GM19043 (cell line): ENCODE data around the gene ABCB8.

Experiments used
- ATAC-seq: cut with Tn5 transposase; IDR thresholded peaks from one replicate; pipeline ENCODE4 v1.9.1; 2021; ENCODE audit warnings: low read depth; ENCODE audit not compliant: unreplicated experiment

Gene ABCB8

DNA sequence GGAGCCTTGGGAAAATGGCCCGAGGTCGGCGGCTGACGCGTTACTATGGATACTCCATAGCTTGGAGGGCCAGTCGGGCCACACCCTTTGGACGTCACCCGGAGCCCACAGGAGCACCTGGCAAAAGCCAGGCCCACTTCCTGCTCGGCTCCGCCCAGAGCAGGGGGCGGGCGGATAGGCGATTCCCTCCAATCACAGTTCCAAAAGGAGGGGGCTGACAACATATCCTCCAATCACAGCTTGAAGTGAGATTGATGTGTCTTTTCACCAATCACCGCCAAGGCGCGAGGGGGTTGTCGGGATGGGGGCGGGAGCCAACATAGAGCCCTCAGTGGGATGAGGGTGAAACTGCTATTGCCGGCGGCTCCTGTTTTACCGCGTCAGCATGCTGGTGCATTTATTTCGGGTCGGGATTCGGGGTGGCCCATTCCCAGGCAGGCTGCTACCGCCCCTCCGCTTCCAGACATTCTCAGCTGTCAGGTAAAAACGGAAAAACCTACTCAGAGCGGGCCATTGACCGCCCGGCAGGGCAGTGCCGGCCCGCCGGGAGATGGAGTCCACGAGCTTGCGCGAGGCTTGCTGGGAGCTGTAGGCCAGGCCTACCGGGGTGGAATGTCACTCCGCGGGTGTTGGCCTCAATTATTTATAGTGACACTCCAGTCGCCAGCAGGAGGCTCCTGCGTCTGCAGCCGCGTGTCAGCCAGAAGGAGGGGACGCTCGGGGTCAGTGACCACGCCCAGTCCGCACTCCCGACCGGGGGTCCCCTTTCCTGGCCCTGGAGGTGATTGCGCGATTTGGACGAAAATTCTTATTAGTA is at the start of gene ABCB8:
Gene ABCB8, plus strand, starts transcription at position 320 of the 817 bp plus-strand sequence. Its CDS starts 66 bp downstream, at position 386.
- peak; percentile 93 for ATAC-seq

DNA sequence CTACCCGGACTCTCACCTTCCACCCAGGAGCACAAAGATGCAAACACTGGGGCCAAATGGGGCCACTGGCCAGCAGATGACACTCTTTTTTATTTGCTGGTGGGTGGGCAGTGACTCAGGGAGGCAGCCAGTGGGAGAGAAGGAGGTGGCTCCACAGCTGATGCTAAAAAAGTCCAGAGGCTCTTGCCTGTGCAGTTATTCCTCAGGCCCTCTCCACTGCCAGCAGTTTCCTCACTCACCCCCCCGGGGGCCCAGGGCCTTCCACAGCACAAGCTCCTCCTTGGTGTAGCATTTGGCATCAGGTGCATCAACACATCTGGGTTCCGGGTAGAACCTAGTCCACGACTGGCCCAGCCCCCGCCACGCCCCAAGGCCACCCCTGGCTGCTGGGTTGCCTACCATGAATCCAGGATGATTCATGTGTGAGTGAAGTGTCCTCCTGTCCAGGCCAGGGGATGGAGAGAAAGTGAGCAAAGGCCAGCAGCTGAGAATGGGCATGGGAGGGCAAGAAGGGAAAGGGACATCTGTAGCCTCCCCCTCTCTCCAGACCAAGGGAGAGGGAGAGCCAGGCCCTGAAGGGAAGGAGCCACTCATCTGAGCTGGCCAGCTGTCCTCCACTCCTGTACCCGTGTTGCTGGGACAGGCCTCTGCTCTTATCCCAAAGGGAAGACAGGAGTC is 48.4 kb upstream of the ABCB8 start:
- no peak for ATAC-seq

DNA sequence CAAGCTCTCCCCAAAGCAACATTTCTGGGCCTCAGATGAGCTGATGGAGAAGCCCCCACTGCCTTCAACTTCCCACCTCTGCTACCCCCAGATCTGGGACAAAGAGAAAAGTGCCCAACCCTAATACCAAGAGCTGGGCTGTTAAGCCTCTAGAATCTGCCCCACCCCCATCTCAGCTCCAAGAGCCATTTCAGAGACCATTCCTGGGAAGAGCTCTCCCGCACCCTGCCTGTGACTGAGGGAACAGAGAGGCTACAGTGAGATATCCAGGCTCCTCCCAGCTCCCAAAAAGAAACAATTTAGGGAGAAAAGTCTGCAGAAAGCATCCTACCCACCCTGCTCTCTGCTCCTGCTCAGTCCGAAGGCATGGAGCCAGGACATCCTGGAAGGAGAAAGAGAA is 47.6 kb upstream of the ABCB8 start:
- ATAC-seq, result no peak

DNA sequence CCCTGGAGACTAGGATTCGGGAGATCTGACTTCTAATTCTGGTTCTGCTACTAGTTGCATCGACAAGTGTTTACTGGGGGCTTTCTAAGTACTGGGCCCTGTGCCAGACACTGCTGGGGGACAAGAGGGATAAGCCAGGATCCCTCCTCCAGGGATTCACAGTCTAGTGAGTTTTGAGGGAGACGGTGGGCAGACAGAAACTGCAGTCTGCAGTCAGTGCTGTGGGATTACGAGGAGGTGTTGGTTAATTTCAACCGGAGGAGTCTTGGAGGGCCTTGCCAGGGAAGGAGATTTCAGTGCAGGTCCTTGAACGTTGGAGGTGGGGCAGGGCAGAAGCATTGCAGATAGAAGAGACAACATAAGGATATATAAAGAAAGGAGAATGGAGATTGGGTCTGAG is 46.6 kb upstream of the ABCB8 start:
- no peak for ATAC-seq

DNA sequence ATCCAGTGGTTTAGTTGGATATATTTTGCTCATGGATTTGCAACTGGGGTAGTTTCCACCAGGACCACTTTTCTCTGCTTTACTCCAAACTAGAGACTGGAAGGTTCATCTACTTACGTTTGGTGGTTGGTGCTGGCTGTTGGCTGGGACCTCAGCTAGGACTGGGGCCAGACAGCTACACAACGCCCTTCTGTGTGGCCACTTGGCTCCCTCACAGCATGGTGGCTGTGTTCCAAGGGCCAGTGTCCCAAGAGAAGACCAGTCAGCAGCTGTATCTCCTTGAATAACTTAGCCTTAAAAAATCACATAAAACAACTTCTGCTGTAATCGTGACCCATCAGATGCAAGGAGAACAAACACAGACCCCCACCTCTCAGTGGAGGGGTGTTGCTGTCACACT is 45.9 kb upstream of the ABCB8 start:
- ATAC-seq, result no peak

DNA sequence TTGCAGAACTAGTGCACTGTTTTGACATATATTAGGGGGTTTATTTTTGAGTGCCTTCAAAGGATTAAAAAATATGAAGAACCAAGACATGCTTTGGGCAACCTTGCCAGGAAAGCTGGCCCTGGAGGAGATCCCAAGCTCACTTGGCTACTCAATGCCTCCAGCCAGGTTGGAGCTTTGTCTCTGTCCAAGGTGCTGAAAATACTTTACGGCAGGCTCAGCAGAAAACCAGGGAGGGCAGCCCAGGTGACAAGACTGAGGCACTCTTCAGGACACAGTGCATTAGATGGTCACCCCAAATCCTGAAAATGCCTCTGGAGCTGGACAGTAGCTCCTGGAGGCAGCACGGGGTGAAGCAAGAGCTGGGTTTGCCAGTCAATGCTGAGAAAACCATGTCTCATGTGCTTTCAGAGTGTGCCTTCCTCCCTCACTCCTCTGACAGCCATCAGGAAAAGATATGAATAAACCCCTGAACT is 44.3 kb upstream of the ABCB8 start:
- ATAC-seq, result no peak

DNA sequence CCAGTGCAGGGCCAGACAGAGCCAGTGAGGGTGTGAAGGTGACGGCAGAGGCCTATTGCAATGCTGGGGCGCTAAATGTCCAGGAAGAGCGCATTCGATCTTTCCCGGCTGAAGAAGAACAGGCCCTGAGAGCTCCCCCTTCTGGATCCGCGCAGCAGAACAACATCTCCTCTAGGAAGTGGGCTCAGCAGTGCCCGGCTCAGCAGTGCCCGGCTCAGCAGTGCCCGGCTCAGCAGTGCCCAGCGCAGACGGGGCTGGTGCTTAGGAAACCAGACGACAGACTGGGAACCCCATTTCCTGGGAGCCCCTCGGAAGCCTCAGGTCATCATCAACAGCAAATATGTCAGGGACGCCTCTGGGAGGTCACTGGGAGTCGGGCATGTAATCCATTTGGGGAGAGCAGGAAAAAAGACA is 42.1 kb upstream of the ABCB8 start:
- no peak for ATAC-seq

DNA sequence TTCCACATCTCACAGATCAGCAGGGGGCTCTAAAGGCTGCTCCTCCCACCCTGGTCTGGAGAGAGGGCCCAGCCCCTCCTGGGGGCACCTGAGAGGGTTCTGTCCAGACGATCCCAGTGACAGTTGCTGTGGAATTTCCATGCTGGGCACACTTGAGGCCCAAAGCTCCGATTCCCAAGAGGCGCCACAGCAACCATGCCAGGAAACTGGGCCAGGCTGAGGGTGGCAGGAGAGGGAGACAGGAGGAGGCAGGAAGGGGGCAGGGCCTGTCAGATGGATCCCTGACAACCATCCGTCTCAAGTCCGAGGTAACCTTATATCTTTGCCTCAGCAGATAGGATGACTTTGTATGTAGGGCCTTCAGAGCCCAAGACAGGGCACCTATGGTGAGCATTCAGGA is 41.7 kb upstream of the ABCB8 start:
- ATAC-seq, result no peak

DNA sequence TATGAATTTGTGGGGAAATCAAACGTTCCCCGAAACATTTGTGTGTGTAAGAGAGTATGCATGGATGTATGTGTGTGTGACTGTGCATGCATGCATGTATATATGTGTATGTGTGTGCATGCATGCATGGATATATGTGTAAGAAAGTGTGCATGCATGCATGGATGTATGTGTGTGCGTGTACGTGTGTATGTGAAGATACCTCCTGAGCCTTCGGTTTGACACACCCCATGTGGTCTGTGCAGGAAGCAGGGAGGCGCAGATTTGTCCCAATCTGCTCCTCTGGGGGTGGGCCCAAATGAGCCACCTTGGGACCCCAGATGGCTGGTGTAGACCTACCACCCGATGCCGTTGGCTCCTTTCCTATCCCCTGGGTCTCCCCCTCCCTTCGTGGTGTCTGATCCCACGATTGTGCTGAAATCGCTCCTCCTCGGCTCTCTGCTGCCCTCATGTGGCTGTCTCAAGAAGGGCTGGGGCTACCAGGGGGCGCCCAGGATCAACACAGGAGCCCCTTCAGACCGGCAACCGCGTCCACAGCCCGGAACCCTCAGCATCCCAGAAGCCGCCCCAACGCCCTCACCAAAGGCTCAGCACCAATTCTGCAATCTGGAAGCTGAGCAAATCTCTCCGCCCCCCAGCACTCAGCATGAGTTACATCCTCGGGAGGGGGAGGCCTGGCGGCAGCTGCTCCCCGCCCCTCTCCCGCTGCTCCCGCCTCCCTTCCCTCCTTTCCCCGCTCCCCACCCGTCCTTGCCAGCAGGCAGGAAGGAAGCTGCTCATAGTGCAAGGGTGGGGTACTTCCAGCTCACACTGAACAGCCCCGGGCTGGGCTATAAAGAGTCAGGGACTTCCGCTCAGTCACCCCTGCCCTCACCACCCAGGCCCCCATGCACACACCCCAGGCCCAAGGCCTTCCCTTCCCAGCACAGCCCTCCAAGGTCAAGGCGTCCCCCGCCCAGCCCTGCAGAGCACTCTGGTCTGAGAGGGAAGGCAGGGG is 39.7 kb upstream of the ABCB8 start:
- ATAC-seq, result no peak

DNA sequence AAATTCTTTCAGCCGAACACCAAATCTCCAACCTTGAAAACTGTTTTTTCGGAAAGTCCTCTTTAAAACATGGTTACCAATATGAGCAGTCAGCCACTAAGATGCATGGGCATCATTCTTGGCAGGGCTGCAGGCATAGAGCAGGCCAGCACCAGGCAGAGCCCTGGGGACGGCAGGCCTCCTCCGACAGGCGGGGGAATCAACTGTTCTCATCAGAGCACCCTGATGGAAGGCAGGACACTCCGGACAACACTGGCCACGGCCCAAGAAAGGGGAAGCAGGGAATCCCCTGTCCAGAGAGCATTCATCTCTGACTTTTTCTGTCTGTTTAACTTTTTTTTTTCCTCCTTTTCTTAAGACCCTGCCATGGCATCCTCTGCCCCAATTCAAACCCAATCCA is 38.8 kb upstream of the ABCB8 start:
- ATAC-seq, result no peak

DNA sequence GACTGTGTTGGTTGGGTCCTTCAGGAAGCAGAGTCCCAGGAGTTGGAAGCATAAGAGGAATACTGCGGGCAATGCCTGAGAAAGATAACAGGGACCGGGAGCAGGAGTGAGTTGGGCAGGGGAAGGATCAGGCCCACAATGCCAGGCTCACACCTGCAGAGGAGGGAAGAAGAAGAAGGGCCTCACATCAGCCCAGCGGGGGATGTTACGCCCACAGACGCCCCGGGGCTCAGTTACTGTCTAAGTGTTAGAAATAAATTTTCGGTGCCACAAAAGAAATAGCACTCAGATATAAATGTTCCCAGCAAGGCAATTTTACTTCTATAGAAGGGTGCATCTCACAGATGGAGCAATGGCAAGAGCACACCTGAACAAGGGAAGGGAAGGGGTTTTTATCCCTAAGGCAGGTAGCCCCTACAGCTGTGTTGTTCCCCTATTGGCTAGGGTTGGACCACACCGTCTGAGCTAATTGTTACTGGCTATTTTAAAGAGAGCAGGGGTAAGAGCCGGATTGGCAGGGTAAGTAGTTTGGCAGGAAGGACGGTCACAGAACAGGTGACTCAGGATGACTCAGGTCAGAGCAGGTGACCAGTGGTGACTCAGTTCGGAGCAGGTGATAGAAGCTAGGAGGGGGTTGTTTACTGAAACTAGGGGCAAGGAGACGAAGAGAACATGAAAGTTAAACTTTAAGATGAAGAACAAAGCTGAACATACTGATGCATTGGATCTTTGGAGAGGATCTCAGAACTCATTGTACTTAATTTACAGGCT is 37.6 kb upstream of the ABCB8 start, which contains the start of gene NOS3:
Gene NOS3, plus strand, starts transcription at position 602 of the 771 bp plus-strand sequence. CDS start 2,787 bp downstream, outside the sequence.
- no peak for ATAC-seq

DNA sequence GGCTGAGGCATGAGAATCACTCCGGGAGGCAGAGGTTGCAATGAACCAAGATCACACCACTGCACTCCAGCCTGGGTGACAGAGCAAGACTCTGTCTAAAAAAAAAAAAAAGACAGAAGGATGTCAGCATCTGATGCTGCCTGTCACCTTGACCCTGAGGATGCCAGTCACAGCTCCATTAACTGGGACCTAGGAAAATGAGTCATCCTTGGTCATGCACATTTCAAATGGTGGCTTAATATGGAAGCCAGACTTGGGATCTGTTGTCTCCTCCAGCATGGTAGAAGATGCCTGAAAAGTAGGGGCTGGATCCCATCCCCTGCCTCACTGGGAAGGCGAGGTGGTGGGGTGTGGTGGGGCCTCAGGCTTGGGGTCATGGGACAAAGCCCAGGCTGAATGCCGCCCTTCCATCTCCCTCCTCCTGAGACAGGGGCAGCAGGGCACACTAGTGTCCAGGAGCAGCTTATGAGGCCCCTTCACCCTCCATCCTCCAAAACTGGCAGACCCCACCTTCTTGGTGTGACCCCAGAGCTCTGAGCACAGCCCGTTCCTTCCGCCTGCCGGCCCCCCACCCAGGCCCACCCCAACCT is 36.1 kb upstream of the ABCB8 start:
- ATAC-seq, result no peak

DNA sequence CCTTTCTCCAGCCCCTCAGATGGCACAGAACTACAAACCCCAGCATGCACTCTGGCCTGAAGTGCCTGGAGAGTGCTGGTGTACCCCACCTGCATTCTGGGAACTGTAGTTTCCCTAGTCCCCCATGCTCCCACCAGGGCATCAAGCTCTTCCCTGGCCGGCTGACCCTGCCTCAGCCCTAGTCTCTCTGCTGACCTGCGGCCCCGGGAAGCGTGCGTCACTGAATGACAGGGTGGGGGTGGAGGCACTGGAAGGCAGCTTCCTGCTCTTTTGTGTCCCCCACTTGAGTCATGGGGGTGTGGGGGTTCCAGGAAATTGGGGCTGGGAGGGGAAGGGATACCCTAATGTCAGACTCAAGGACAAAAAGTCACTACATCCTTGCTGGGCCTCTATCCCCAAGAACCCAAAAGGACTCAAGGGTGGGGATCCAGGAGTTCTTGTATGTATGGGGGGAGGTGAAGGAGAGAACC is 35.4 kb upstream of the ABCB8 start:
- peak; percentile 64 for ATAC-seq

DNA sequence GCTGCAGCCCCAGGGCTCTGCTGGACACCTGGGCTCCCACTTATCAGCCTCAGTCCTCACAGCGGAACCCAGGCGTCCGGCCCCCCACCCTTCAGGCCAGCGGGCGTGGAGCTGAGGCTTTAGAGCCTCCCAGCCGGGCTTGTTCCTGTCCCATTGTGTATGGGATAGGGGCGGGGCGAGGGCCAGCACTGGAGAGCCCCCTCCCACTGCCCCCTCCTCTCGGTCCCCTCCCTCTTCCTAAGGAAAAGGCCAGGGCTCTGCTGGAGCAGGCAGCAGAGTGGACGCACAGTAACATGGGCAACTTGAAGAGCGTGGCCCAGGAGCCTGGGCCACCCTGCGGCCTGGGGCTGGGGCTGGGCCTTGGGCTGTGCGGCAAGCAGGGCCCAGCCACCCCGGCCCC is 34.7 kb upstream of the ABCB8 start:
- no peak for ATAC-seq

DNA sequence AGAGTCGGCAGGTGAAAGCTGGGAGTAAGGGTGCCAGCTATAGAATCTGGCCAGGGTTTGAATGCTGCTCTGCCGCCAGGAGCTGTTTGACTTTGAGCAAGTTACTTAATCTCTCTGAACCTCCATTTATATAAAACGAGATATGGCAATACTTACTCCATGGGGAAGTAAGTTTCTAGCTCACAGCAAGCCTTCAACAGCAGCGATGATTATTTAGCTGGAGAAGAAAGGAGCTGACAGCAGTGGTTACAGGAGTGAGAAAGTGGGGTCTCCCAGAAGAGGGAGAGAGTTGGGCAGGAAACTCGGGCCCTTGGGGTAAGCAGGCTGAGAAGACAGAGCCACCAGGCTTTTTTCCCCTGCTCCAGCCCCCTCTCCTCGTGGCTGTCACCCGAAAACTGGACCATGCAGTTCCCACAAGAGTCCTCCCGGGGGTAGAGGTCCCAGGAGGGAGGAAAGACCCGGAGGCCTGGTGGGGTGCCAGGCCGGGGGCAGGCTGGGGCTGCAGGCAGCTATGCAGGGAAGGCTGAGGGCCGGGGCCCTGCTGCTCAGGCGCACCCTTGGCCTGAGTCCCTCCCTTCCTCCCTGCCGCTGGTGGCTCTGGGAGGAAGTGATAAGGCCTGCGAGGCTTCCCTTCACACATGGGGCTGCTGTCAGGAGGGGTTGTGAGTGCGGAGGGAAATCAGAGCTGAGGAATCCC is 34.0 kb upstream of the ABCB8 start:
- no peak for ATAC-seq

DNA sequence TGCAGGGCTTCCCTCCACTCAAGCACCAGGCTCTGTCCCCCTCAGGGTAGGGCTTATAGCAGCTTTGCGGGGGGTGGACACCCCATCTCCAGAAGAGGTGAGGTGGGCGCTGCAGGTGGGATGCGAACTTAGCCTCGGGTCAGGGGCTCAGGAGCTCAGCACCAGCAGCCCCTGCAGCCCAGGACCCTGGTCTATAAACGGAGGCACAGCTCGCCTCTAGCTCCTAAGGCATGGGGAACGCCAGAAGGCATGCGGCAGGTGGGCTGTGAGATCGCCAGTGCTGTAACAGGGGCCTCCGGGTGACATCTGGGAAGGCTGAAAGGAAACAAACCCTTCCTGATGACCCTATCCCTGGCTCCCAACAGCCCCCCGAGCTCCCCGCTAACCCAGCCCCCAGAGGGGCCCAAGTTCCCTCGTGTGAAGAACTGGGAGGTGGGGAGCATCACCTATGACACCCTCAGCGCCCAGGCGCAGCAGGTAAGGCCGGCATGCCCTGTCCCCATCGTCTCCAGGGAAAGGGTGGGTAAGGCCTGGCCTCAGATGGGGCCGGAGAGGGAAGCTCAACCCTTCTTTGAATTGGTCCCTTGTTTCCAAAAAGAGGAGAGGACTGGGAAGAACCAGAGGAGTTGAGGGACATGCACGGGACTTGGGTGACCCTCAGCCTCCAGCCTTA is 33.3 kb upstream of the ABCB8 start:
- no peak for ATAC-seq

DNA sequence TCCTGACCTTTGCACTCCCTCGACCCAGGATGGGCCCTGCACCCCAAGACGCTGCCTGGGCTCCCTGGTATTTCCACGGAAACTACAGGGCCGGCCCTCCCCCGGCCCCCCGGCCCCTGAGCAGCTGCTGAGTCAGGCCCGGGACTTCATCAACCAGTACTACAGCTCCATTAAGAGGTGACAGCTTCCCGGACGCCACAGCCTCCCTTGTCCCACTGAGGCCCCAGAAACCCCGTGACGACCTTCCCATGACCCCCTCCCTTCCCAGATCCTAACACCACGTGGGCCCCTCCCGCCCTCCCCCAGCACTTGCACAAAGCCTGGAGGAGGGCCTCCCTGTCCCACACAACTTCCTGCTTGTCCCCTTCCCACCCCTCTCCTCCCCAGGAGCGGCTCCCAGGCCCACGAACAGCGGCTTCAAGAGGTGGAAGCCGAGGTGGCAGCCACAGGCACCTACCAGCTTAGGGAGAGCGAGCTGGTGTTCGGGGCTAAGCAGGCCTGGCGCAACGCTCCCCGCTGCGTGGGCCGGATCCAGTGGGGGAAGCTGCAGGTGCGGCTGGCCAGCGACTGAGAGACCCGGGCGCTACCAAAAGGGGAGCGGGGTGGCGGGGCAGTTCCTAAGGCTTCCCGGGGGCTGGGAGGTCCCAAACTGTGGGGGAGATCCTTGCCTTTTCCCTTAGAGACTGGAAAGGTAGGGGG is 31.7 kb upstream of the ABCB8 start:
- ATAC-seq, result no peak

DNA sequence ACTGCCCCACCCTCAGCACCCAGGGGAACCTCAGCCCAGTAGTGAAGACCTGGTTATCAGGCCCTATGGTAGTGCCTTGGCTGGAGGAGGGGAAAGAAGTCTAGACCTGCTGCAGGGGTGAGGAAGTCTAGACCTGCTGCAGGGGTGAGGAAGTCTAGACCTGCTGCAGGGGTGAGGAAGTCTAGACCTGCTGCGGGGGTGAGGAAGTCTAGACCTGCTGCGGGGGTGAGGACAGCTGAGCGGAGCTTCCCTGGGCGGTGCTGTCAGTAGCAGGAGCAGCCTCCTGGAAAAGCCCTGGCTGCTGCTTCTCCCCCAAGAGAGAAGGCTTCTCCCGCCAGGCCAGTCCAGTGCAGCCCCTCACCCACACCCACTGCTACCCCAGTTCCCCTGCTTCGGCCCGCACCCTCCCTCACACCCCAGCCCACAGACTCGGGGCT is 31.2 kb upstream of the ABCB8 start:
- ATAC-seq, result no peak
